NT2/D1 (cell line): ENCODE data around the gene PHIP.

ENCODE experiments used
- DNase-seq: peaks from one replicate; pipeline ENCODE4 v3.0.0-alpha.2; 2011; ENCODE audit warnings: low read depth, low spot score
- H3K27me3 ChIP-seq: 2 replicates; pipeline ENCODE4 v1.6.0; 2011; ENCODE audit warnings: mild to moderate bottlenecking; ENCODE audit not compliant: insufficient read length, insufficient read depth
- H3K36me3 ChIP-seq: 2 replicates; pipeline ENCODE4 v1.6.1; 2011; ENCODE audit warnings: mild to moderate bottlenecking, low read length, mixed read lengths; ENCODE audit not compliant: insufficient read depth, insufficient read length
- H3K4me1 ChIP-seq: 2 replicates; pipeline ENCODE4 v1.5.1; 2011; ENCODE audit not compliant: insufficient read depth, insufficient read length
- H3K4me3 ChIP-seq: 2 replicates; pipeline ENCODE4 v1.5.1; 2011; ENCODE audit warnings: low read depth; ENCODE audit not compliant: insufficient read length
- H3K9ac ChIP-seq: 2 replicates; pipeline ENCODE4 v1.6.0; 2011; ENCODE audit warnings: low read depth; ENCODE audit not compliant: insufficient read length
- H3K9me3 ChIP-seq: 2 replicates; pipeline ENCODE4 v1.5.1; 2011; ENCODE audit warnings: mild to moderate bottlenecking, low read length; ENCODE audit not compliant: insufficient read depth
- SUZ12 ChIP-seq: IDR thresholded peaks from 2 replicates; pipeline ENCODE4 v1.6.1; 2011; ENCODE audit not compliant: insufficient read length, insufficient read depth; ENCODE audit errors: extremely low read depth
- YY1 ChIP-seq: IDR thresholded peaks from 2 replicates; pipeline ENCODE4 v1.6.1; 2011; ENCODE audit not compliant: insufficient read length, insufficient read depth
- ZNF274 ChIP-seq: IDR thresholded peaks from 2 replicates; pipeline ENCODE4 v1.6.1; 2011; ENCODE audit warnings: mild to moderate bottlenecking, low read depth, low read length

PHIP gene

GRCh38 chr6:78917788-78918187 lies 160.3 kb downstream of the PHIP start:
- H3K4me1 ChIP-seq = no peaks in the 10 kb centered on the region
- H3K9me3 ChIP-seq = no peaks in the 10 kb centered on the region
- TF ChIP-seq SUZ12 (no peak), ZNF274 (no peak), YY1 (no peak)
- no peaks in the 10 kb centered on the region for H3K36me3 ChIP-seq
- H3K27me3 ChIP-seq = no peaks in the 10 kb centered on the region
- DNase-seq = no peak
- H3K4me3 ChIP-seq = no peak overlapping the region
- no peak overlapping the region for H3K9ac ChIP-seq

GRCh38 chr6:78916411-78916810 lies 161.6 kb downstream of the PHIP start:
- no peak for TF ChIP-seq ZNF274
- no peak for TF ChIP-seq SUZ12
- TF ChIP-seq YY1 = no peak
- Histone ChIP-seq H3K27me3 (peaks cover 9% of the 10 kb centered on the region), H3K36me3 (no peaks in the 10 kb centered on the region), H3K9me3 (no peaks in the 10 kb centered on the region), H3K4me1 (no peaks in the 10 kb centered on the region), H3K4me3 (no peak overlapping the region), H3K9ac (no peak overlapping the region)
- DNase-seq = no peak

- Histone ChIP-seq H3K4me1 (no peaks in the 10 kb centered on the region), H3K27me3 (peaks cover 19% of the 10 kb centered on the region), H3K9ac (no peak overlapping the region), H3K9me3 (no peaks in the 10 kb centered on the region), H3K4me3 (peak overlapping the region; percentile 40), H3K36me3 (no peaks in the 10 kb centered on the region)
- DNase-seq = no peak
- TF ChIP-seq ZNF274 (no peak), SUZ12 (no peak), YY1 (no peak)
Observed at GRCh38 chr6:78911218-78911940, 166.7 kb downstream of the PHIP start.

GRCh38 chr6:78910591-78911171 lies 167.4 kb downstream of the PHIP start:
- Histone ChIP-seq H3K4me3 (peak overlapping the region; percentile 40), H3K9me3 (no peaks in the 10 kb centered on the region), H3K36me3 (no peaks in the 10 kb centered on the region), H3K4me1 (no peaks in the 10 kb centered on the region), H3K9ac (peak overlapping the region; percentile 61), H3K27me3 (peaks cover 19% of the 10 kb centered on the region)
- no peak for DNase-seq
- no peak for TF ChIP-seq SUZ12

GRCh38 chr6:78910010-78910409 lies 168.0 kb downstream of the PHIP start:
- no peak for DNase-seq
- Histone ChIP-seq H3K4me3 (no peak overlapping the region), H3K4me1 (no peaks in the 10 kb centered on the region), H3K9me3 (no peaks in the 10 kb centered on the region), H3K27me3 (peaks cover 19% of the 10 kb centered on the region), H3K36me3 (no peaks in the 10 kb centered on the region), H3K9ac (no peak overlapping the region)
- TF ChIP-seq ZNF274 = no peak
- no peak for TF ChIP-seq YY1
- TF ChIP-seq SUZ12 = no peak

GRCh38 chr6:78909391-78909790 lies 168.7 kb downstream of the PHIP start:
- Histone ChIP-seq H3K27me3 (peaks cover 19% of the 10 kb centered on the region), H3K36me3 (no peaks in the 10 kb centered on the region), H3K4me1 (no peaks in the 10 kb centered on the region), H3K4me3 (no peak overlapping the region), H3K9me3 (no peaks in the 10 kb centered on the region), H3K9ac (no peak overlapping the region)
- TF ChIP-seq ZNF274 (no peak), SUZ12 (no peak), YY1 (no peak)
- no peak for DNase-seq

- DNase-seq = no peak
- no peak overlapping the region for H3K4me3 ChIP-seq
- no peaks in the 10 kb centered on the region for H3K36me3 ChIP-seq
- no peaks in the 10 kb centered on the region for H3K4me1 ChIP-seq
- H3K9ac ChIP-seq = no peak overlapping the region
- no peak for TF ChIP-seq ZNF274
- TF ChIP-seq SUZ12 = no peak
- TF ChIP-seq YY1 = no peak
- H3K27me3 ChIP-seq = peaks cover 19% of the 10 kb centered on the region
- no peaks in the 10 kb centered on the region for H3K9me3 ChIP-seq
Observed at GRCh38 chr6:78908621-78909020, 169.4 kb downstream of the PHIP start.
